ENCODE measurements around the gene TPST1.

TPST1 gene

DNA sequence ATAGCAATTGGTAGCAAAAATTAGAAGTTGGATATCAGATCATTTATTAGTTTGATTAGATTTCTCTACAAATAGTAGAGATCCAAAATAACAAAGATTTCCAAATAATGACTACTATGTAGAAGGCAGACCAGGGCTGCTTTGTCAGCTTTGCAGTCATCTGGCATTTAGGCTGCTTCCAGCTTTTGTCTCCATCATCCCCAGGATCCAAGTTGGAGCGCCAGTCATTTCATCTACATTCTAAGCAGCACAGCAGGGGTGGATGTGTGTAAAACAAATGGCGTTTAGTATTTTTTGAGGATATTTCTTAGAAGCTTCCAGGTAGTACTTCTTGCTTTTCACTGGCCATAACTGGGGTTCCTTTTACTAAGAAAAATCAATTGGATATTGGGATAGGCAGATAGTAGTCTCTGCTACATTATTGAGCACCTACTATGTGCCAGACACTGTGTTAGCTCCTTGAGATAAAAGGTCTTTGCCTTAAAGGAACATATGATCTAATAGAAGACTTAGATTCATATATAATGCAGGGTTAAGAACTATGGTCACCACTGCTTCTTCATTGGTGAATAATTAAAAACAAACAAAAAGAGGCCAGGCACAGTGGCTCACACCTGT, 41.5 kb downstream of the TPST1 start:
- no peaks in the 10 kb centered on the region for H3K79me2 ChIP-seq (ENCODE audit: insufficient read depth, low read length)
- no peak for TF ChIP-seq EZH2 (IDR thresholded peaks at IDR 0.05; ENCODE audit: borderline replicate concordance, low read depth, low read length, severe bottlenecking)
- TF ChIP-seq CTCF (IDR thresholded peaks at IDR 0.05; ENCODE audit: borderline replicate concordance, extremely low read depth, low read length, poor library complexity, severe bottlenecking) = no peak
- H2AFZ ChIP-seq (ENCODE audit: low read depth, low read length) = no peak overlapping the region
- H3K4me1 ChIP-seq (ENCODE audit: insufficient read depth, low read length) = no peaks in the 10 kb centered on the region
- H3K27ac ChIP-seq (ENCODE audit: low read length) = no peak overlapping the region
- H3K9me3 ChIP-seq (ENCODE audit: insufficient read depth, low read length, severe bottlenecking) = no peaks in the 10 kb centered on the region
- H3K27me3 ChIP-seq (ENCODE audit: insufficient read depth, low read length, poor library complexity) = peaks cover 5% of the 10 kb centered on the region
- no peak for ATAC-seq (ENCODE audit: insufficient read depth, low read depth)
- no peak overlapping the region for H3K9ac ChIP-seq (ENCODE audit: low read depth, low read length)
- no peaks in the 10 kb centered on the region for H4K20me1 ChIP-seq (ENCODE audit: insufficient read depth, low read length)
- no peak overlapping the region for H3K4me3 ChIP-seq (ENCODE audit: low read depth in 1 of 2, low read length in 2 of 2)
- H3K4me2 ChIP-seq (ENCODE audit: insufficient read depth, low read length) = no peak overlapping the region
- no peaks in the 10 kb centered on the region for H3K36me3 ChIP-seq (ENCODE audit: insufficient read depth, low read length)
- no peak for DNase-seq

DNA sequence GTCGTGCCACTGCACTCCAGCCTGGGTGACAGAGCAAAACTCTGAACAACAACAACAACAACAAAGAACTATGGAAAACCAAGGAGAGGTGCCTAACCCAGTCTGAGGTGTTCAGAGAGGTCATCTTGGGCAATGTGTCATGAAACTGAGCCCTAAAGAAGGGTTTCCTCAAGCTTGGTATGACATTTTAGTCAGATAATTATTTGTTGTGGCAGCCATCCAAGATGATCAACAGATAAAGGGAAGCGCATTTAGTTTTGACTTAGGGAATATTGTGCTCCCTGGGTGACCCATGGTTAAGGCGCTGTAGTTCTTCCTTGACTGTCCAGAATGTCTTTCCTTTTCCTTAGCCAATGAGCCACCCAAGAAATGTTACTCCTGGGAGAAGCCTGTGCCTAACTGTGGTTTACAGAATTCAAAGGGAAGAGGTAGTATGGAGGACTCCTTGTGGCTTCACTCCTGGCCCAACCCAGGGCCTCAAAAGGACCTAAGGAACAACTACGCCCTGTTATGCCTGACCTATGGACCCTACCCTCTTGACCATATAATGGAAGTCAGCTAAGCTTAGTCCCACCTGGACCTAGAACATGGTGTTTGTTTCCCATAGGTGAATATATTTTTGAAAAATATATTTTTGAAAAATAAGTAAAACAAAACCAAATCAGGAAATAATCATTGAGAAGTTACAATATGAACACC, 42.4 kb downstream of the TPST1 start:
- TF ChIP-seq CTCF (IDR thresholded peaks at IDR 0.05; ENCODE audit: borderline replicate concordance, extremely low read depth, low read length, poor library complexity, severe bottlenecking) (no peak), EZH2 (IDR thresholded peaks at IDR 0.05; ENCODE audit: borderline replicate concordance, low read depth, low read length, severe bottlenecking) (no peak)
- Histone ChIP-seq H3K79me2 (ENCODE audit: insufficient read depth, low read length) (no peaks in the 10 kb centered on the region), H3K9me3 (ENCODE audit: insufficient read depth, low read length, severe bottlenecking) (no peaks in the 10 kb centered on the region)

DNA sequence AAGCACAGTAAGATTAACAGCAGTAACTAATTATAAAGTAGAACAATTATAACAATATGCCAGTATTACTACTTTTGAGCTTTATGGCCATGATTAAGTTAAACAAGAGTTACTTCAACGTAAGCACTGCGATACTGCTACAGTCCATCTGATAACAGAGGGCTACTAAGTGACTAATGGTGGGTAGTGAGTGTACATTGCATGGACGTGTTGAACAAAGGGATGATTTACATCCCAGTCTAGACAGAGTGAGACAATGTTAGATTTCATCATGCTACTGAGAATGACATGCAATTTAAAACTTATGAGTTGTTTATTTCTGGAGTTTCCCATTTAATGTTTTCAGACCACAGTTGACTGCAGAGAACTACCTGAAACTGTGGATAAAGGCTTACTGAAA, 45.6 kb downstream of the TPST1 start:
- no peak for TF ChIP-seq EZH2 (IDR thresholded peaks at IDR 0.05; ENCODE audit: borderline replicate concordance, low read depth, low read length, severe bottlenecking)
- TF ChIP-seq CTCF (IDR thresholded peaks at IDR 0.05; ENCODE audit: borderline replicate concordance, extremely low read depth, low read length, poor library complexity, severe bottlenecking) = no peak
- Histone ChIP-seq H4K20me1 (ENCODE audit: insufficient read depth, low read length) (no peaks in the 10 kb centered on the region), H2AFZ (ENCODE audit: low read depth, low read length) (no peak overlapping the region), H3K9me3 (ENCODE audit: insufficient read depth, low read length, severe bottlenecking) (no peaks in the 10 kb centered on the region), H3K4me3 (ENCODE audit: low read depth in 1 of 2, low read length in 2 of 2) (no peak overlapping the region), H3K27ac (ENCODE audit: low read length) (no peak overlapping the region), H3K9ac (ENCODE audit: low read depth, low read length) (no peak overlapping the region), H3K4me2 (ENCODE audit: insufficient read depth, low read length) (no peak overlapping the region), H3K27me3 (ENCODE audit: insufficient read depth, low read length, poor library complexity) (no peaks in the 10 kb centered on the region), H3K79me2 (ENCODE audit: insufficient read depth, low read length) (no peaks in the 10 kb centered on the region), H3K4me1 (ENCODE audit: insufficient read depth, low read length) (no peaks in the 10 kb centered on the region), H3K36me3 (ENCODE audit: insufficient read depth, low read length) (no peaks in the 10 kb centered on the region)
- no peak for ATAC-seq (ENCODE audit: insufficient read depth, low read depth)
- DNase-seq = no peak

More for the DNA sequence above, 42.4 kb downstream of the TPST1 start:
- no peaks in the 10 kb centered on the region for H3K4me1 ChIP-seq (ENCODE audit: insufficient read depth, low read length)
- ATAC-seq (ENCODE audit: insufficient read depth, low read depth) (no peak), DNase-seq (no peak)
- H3K9ac ChIP-seq (ENCODE audit: low read depth, low read length) = no peak overlapping the region
- no peak overlapping the region for H3K4me2 ChIP-seq (ENCODE audit: insufficient read depth, low read length)
- peaks cover 5% of the 10 kb centered on the region for H3K27me3 ChIP-seq (ENCODE audit: insufficient read depth, low read length, poor library complexity)
- H3K36me3 ChIP-seq (ENCODE audit: insufficient read depth, low read length) = no peaks in the 10 kb centered on the region
- H3K27ac ChIP-seq (ENCODE audit: low read length) = no peak overlapping the region
- no peak overlapping the region for H2AFZ ChIP-seq (ENCODE audit: low read depth, low read length)
- H4K20me1 ChIP-seq (ENCODE audit: insufficient read depth, low read length) = no peaks in the 10 kb centered on the region
- no peak overlapping the region for H3K4me3 ChIP-seq (ENCODE audit: low read depth in 1 of 2, low read length in 2 of 2)
